GM19328 (cell line): ENCODE results near the gene COPG2.
"Not testable (repeated sequence)": the region's sequence is repeated elsewhere in the genome, so short reads cannot be mapped to it uniquely, and the experiment has no call there.

Experiments used
- ATAC-seq: cut with Tn5 transposase; IDR thresholded peaks from one replicate; pipeline ENCODE4 v1.9.1; 2021; ENCODE audit warnings: mild to moderate bottlenecking, moderate library complexity; ENCODE audit not compliant: unreplicated experiment

The COPG2 gene, protein sequence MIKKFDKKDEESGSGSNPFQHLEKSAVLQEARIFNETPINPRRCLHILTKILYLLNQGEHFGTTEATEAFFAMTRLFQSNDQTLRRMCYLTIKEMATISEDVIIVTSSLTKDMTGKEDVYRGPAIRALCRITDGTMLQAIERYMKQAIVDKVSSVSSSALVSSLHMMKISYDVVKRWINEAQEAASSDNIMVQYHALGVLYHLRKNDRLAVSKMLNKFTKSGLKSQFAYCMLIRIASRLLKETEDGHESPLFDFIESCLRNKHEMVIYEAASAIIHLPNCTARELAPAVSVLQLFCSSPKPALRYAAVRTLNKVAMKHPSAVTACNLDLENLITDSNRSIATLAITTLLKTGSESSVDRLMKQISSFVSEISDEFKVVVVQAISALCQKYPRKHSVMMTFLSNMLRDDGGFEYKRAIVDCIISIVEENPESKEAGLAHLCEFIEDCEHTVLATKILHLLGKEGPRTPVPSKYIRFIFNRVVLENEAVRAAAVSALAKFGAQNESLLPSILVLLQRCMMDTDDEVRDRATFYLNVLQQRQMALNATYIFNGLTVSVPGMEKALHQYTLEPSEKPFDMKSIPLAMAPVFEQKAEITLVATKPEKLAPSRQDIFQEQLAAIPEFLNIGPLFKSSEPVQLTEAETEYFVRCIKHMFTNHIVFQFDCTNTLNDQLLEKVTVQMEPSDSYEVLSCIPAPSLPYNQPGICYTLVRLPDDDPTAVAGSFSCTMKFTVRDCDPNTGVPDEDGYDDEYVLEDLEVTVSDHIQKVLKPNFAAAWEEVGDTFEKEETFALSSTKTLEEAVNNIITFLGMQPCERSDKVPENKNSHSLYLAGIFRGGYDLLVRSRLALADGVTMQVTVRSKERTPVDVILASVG

DNA sequence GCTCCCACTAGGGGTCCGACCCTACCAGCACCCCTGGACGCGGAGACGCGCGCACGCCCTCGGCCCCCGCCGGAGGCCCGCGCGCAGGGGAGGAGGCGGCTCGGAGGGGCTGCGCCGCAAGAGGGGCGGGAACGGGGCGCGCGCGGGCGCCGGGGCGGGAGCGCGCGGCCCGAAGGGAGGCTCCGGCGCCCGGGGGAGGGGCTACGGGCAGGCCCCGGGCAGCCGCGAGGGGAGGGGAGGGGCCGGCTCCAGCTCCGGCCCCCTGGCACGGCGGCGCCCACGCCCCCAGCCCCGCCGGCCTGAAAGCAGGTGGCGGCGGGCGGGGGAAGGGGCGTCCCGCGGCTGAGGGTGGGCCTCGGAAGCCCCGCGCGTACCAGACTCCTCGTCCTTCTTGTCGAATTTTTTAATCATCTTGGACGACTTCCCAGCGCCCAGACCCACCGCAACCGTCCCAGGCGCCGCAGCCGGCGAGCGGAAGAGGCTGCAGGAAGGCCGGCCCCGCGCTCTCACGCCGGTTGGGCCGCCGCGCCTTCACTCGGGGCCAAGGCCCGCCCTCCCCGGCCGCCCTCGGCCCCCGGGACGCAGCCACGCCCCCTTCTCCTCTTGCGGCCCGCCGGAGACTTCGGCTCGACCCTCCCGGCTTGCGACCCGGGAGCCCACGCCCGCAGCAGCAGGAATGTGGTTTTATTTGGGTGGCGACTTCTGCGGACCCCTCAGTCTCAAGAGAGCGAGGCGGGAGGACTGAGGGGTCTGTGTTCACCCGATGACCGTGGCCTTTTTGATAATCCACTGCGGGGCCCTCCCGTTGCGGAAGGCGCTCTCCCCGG is at the start of gene COPG2:
Gene COPG2, minus strand, starts transcription at position 491 of the 827 bp plus-strand sequence. Its CDS starts 80 bp downstream, at position 411.
- peak; percentile 93 for ATAC-seq

DNA sequence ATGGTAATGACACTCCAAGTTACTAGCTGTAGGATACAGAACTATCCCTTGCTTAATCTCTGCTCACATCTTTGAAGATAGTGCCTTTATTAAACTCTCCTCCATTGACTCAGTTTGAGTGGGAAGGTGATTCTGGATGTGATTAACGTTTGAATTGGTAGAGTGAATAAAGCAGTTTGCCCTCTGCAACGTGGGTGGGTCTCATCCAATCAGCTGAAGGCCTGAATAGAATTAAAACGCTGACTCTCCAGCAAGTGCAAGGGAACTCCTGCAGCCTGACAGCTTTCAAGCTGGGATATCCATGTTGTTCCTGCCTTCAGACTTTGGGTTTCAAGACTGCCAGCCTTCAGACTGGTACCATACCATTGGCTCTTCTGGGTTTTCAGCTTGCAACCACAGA is 43.9 kb upstream of the COPG2 start:
- ATAC-seq, result no peak

GRCh38 chr7:130708766-130709165 is 40.2 kb upstream of the COPG2 start:
- ATAC-seq, result no peak

DNA sequence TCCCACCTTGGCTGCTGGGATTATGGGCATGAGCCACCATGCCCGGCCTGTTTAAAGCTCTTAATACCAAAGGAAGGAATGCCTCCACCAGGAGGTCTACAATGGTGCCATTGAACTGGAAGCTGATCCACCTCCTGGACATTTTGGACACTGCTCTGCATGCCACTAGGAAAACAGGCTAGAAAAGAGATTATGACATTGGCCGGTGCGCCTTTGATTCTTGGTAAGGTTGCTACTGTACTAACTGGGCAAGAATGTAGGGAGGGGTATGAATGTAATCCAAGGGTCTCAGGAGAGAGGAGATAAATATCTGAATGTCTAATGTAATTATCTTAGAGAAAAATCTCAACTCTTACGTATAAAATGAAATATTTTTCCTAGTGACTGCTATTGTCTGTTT is 39.5 kb upstream of the COPG2 start:
- ATAC-seq, result no peak

GRCh38 chr7:130703851-130704250 is 35.3 kb upstream of the COPG2 start:
- ATAC-seq, result no peak

DNA sequence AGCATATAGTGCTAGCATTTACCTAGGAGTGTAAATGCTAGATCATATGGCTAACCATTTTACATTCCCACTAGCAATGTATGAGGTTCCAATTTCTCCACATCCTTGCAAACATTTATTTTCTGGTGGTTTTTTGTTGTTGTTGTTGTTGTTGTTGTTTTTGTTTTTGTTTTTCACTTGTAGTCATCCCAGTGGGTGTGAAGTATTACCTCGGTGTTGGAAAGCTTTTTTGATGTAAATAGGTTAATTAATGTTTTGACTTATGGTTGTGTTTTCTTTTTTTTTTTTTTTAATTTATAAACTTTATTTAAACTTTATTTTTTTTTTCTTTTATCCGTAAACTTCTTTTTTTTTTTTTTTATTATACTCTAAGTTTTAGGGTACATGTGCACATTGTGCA is 33.1 kb upstream of the COPG2 start:
- no peak for ATAC-seq

GRCh38 chr7:130700760-130701159 is 32.2 kb upstream of the COPG2 start:
- no peak for ATAC-seq

GRCh38 chr7:130699686-130700085 is 31.1 kb upstream of the COPG2 start:
- ATAC-seq, result no peak

- ATAC-seq, result no peak
Measured at GRCh38 chr7:130697820-130698219, 29.3 kb upstream of the COPG2 start.

- ATAC-seq, result no peak
Measured at GRCh38 chr7:130695840-130696239, 27.3 kb upstream of the COPG2 start.

DNA sequence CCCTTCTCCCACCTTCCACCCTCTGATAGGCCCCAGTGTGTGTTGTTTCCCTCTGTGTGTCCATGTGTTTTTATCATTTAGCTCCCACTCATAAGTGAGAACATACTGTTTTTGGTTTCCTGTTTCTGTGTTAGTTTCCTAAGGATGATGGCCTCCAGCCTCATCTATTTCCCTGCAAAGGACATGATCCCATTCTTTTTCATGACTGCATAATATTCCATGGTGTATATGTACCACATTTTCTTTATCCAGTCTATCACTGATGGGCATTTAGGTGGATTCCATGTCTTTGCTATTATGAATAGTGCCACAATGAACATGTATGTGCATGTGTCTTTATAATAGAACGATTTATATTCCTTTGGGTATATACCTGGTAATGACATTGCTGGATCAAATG is 23.8 kb upstream of the COPG2 start:
- ATAC-seq, result not testable (repeated sequence)

- no peak for ATAC-seq
Measured at GRCh38 chr7:130689683-130690082, 21.1 kb upstream of the COPG2 start.

- no peak for ATAC-seq
Measured at GRCh38 chr7:130683026-130683425, 14.5 kb upstream of the COPG2 start.

DNA sequence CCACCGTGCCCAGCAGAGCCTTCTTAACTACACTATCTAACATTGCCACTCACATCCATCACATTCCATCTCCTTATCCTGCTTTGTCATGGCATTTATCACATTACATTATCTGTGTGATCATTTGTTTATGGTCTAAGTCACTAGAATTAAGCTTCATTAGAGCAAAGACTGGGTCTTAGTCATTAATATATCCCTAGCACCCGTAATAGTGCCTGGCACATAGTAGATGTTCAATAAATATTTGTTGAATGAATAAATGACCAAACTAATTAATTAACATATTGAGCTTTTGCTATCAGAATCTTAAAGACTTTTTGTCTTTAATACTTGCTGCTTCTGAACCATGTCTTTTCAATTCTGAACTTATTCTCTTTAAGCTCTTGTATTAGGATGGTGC is 5.9 kb upstream of the COPG2 start:
- ATAC-seq, result no peak

DNA sequence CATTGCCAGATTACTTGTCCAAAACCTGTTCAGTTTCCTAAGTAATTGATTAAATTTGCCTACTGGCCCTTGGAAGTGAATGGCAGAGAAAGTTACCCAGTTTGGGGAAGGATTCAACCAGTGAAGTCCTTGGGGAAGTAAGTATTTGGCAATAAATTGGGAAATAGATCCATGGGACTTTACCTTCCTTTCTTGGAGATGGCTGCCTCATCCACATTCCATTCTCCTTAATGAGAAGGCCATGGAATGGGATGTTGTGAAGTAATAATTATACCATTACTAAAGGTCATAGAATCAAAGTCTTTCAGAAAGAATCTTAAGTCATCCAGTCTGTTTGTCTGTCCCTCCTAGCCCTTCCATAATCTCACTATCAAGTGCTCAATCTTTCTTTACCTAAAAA is 4.5 kb upstream of the COPG2 start:
- no peak for ATAC-seq

- no peak for ATAC-seq
Measured at GRCh38 chr7:130672146-130672545, 3.6 kb upstream of the COPG2 start.

DNA sequence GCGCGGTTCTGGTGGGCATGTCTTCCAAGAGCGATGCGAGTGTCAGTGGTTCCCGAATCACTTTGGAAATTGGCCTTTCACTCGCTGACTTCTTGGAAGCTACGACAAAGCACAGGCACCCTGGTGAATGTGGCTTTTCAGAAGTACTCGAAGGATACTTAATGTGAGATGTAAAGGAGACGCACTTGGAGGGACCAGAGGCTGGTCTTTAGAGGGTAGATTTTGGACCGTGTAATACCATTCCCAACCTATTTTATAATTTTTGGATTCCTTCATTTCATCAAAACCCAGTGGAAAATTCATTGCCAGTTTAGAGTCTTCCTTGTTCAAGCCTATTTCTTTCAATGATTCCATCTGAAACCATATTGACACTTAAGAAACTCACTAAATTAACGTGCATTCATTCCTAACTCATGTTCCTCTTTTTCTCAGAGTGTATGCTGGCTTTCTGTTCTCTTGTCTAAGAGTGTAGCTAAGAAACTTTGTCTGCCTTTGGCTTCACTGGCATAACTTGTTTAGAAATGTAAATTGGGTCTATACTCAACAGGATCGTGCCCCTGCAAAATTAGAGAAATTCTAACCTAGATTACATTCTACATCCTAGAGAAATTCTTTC is 645 bp upstream of the COPG2 start:
- no peak for ATAC-seq

- peak; percentile 1 for ATAC-seq
Measured at GRCh38 chr7:130667593-130668257, 823 bp downstream of the COPG2 start.

GRCh38 chr7:130662426-130662825 is 6.1 kb downstream of the COPG2 start:
- ATAC-seq, result no peak

DNA sequence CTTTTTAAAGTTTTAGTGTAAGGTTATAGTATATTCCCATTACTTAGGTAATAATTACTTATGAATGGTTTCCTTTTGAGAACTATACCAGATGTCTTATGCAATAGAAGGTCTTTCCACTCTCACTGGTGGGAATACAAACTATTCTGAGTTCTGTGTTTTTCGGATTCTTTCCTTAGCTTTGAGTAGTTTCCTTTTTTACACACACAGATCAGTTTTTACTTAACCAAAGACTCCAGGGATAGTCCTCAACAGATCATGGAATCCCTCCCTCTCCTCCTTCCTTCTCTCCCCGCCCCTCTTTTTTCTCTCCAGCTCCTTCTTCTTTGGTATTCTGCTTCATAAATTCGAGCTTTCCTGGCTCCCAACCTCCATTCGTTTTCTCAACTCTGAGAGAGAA is 13.3 kb downstream of the COPG2 start:
- no peak for ATAC-seq
